IgD-negative memory B cell (primary cell): ENCODE measurements around the gene PREX1. TPM values are rescaled to one million over a fixed set of nuclear protein-coding genes. Genes with fewer than 3 reads are reported as not detected.

Experiments
- H3K27ac Mint-ChIP-seq, 3 donors: one replicate each; pipeline ENCODE4 v1.8.0; 2020 to 2022; ENCODE audit warnings: mild to moderate bottlenecking in 3 of 3, mixed read lengths in 3 of 3, moderate library complexity in 1 of 3
- H3K27me3 Mint-ChIP-seq: one replicate; pipeline ENCODE4 v1.8.0; 2021; ENCODE audit warnings: mixed read lengths
- H3K36me3 Mint-ChIP-seq: one replicate; pipeline ENCODE4 v1.8.0; 2020; ENCODE audit warnings: mild to moderate bottlenecking, mixed read lengths
- H3K4me1 Mint-ChIP-seq, 3 donors: one replicate each; pipeline ENCODE4 v1.8.0; 2020 to 2022; ENCODE audit warnings: mixed read lengths in 3 of 3, mild to moderate bottlenecking in 1 of 3
- H3K4me3 Mint-ChIP-seq, 4 donors: one replicate each; pipeline ENCODE4 v1.8.0; 2020 to 2022; ENCODE audit warnings: mild to moderate bottlenecking in 4 of 4, mixed read lengths in 4 of 4, moderate library complexity in 3 of 4
- H3K9me3 Mint-ChIP-seq, 3 donors: one replicate each; pipeline ENCODE4 v1.8.0; 2020 to 2021; ENCODE audit warnings: mixed read lengths in 3 of 3, mild to moderate bottlenecking in 1 of 3
- polyA plus RNA-seq: library from polyadenylated mRNA; unstranded; fragments of 300-500 nt; fragmentation: Illumina TruSeq; gene quantifications from one replicate; pipeline ENCODE4 v1.2.3, GENCODE V29; 2021

PREX1 gene
- polyA plus RNA-seq, 1 donor from 2014 or later, result 41.7 TPM

- peaks cover 75 to 91% (median 82%) of the 10 kb centered on the region in 3 donors for H3K4me1 Mint-ChIP-seq
- peak overlapping the region; percentile 68 to 97 (median 91) for H3K27ac Mint-ChIP-seq
- H3K9me3 Mint-ChIP-seq, result peaks cover 0 to 3% (median 0%) of the 10 kb centered on the region in 3 donors
- no peaks in the 10 kb centered on the region for H3K27me3 Mint-ChIP-seq
- peaks cover 7% of the 10 kb centered on the region for H3K36me3 Mint-ChIP-seq
- peak overlapping the region; percentile 57 to 89 (median 78) for H3K4me3 Mint-ChIP-seq
Observed at GRCh38 chr20:48716086-48716485, 111.7 kb downstream of the PREX1 start.

GRCh38 chr20:48714764-48715163 is 113.0 kb downstream of the PREX1 start:
- peaks cover 0 to 3% (median 0%) of the 10 kb centered on the region in 3 donors for H3K9me3 Mint-ChIP-seq
- H3K27me3 Mint-ChIP-seq, result no peaks in the 10 kb centered on the region
- H3K4me1 Mint-ChIP-seq, result peaks cover 64 to 85% (median 74%) of the 10 kb centered on the region in 3 donors
- H3K27ac Mint-ChIP-seq, result peak overlapping the region in 2 of 3 donors; percentile 18 to 68
- H3K4me3 Mint-ChIP-seq, result peak overlapping the region in 1 of 4 donors; percentile 14
- peaks cover 7% of the 10 kb centered on the region for H3K36me3 Mint-ChIP-seq

- H3K36me3 Mint-ChIP-seq, result peaks cover 8% of the 10 kb centered on the region
- no peaks in the 10 kb centered on the region for H3K27me3 Mint-ChIP-seq
- peak overlapping the region; percentile 66 to 94 (median 91) for H3K27ac Mint-ChIP-seq
- H3K4me3 Mint-ChIP-seq, result peak overlapping the region; percentile 24 to 94 (median 67)
- peaks cover 58 to 68% (median 63%) of the 10 kb centered on the region in 3 donors for H3K4me1 Mint-ChIP-seq
- H3K9me3 Mint-ChIP-seq, result peaks cover 0 to 3% (median 0%) of the 10 kb centered on the region in 3 donors
Observed at GRCh38 chr20:48711696-48712464, 115.9 kb downstream of the PREX1 start.

GRCh38 chr20:48711044-48711428 is 116.8 kb downstream of the PREX1 start:
- Mint-ChIP-seq H3K4me1 (peaks cover 50 to 62% (median 60%) of the 10 kb centered on the region in 3 donors), H3K36me3 (peaks cover 8% of the 10 kb centered on the region), H3K4me3 (peak overlapping the region in 1 of 4 donors; percentile 89), H3K27me3 (no peaks in the 10 kb centered on the region), H3K9me3 (peaks cover 0 to 3% (median 0%) of the 10 kb centered on the region in 3 donors), H3K27ac (peak overlapping the region in 2 of 3 donors; percentile 48 to 66)

- H3K4me3 Mint-ChIP-seq, result peak overlapping the region in 1 of 4 donors; percentile 89
- peaks cover 47 to 59% (median 57%) of the 10 kb centered on the region in 3 donors for H3K4me1 Mint-ChIP-seq
- no peaks in the 10 kb centered on the region for H3K27me3 Mint-ChIP-seq
- H3K36me3 Mint-ChIP-seq, result peaks cover 8% of the 10 kb centered on the region
- H3K9me3 Mint-ChIP-seq, result peaks cover 0 to 3% (median 0%) of the 10 kb centered on the region in 3 donors
- H3K27ac Mint-ChIP-seq, result peak overlapping the region in 1 of 3 donors; percentile 48
Observed at GRCh38 chr20:48710341-48711043, 117.3 kb downstream of the PREX1 start.

- peaks cover 0 to 3% (median 0%) of the 10 kb centered on the region in 3 donors for H3K9me3 Mint-ChIP-seq
- no peaks in the 10 kb centered on the region for H3K27me3 Mint-ChIP-seq
- H3K4me3 Mint-ChIP-seq, result no peak overlapping the region
- peaks cover 8% of the 10 kb centered on the region for H3K36me3 Mint-ChIP-seq
- peak overlapping the region in 2 of 3 donors; percentile 21 to 33 for H3K27ac Mint-ChIP-seq
- H3K4me1 Mint-ChIP-seq, result peaks cover 40 to 57% (median 52%) of the 10 kb centered on the region in 3 donors
Observed at GRCh38 chr20:48709744-48710143, 118.1 kb downstream of the PREX1 start.

- H3K36me3 Mint-ChIP-seq, result peaks cover 8% of the 10 kb centered on the region
- H3K4me3 Mint-ChIP-seq, result no peak overlapping the region
- H3K27me3 Mint-ChIP-seq, result no peaks in the 10 kb centered on the region
- H3K4me1 Mint-ChIP-seq, result peaks cover 36 to 51% (median 49%) of the 10 kb centered on the region in 3 donors
- H3K9me3 Mint-ChIP-seq, result peaks cover 0 to under 1% (median 0%) of the 10 kb centered on the region in 3 donors
- H3K27ac Mint-ChIP-seq, result peak overlapping the region in 1 of 3 donors; percentile 21
Observed at GRCh38 chr20:48709058-48709691, 118.6 kb downstream of the PREX1 start.

GRCh38 chr20:48708630-48709029 is 119.2 kb downstream of the PREX1 start:
- Mint-ChIP-seq H3K27me3 (no peaks in the 10 kb centered on the region), H3K9me3 (no peaks in the 10 kb centered on the region), H3K4me1 (peaks cover 33 to 48% (median 46%) of the 10 kb centered on the region in 3 donors), H3K4me3 (peak overlapping the region in 1 of 4 donors; percentile 79), H3K36me3 (peaks cover 8% of the 10 kb centered on the region), H3K27ac (peak overlapping the region in 1 of 3 donors; percentile 21)

GRCh38 chr20:48708116-48708515 is 119.7 kb downstream of the PREX1 start:
- H3K27me3 Mint-ChIP-seq, result no peaks in the 10 kb centered on the region
- H3K9me3 Mint-ChIP-seq, result no peaks in the 10 kb centered on the region
- H3K4me1 Mint-ChIP-seq, result peaks cover 34 to 48% (median 44%) of the 10 kb centered on the region in 3 donors
- peak overlapping the region in 1 of 4 donors; percentile 79 for H3K4me3 Mint-ChIP-seq
- peak overlapping the region in 2 of 3 donors; percentile 21 to 53 for H3K27ac Mint-ChIP-seq
- H3K36me3 Mint-ChIP-seq, result peaks cover 8% of the 10 kb centered on the region

- H3K36me3 Mint-ChIP-seq, result peaks cover 4% of the 10 kb centered on the region
- peaks cover 25 to 39% (median 33%) of the 10 kb centered on the region in 3 donors for H3K4me1 Mint-ChIP-seq
- peak overlapping the region in 2 of 3 donors; percentile 48 to 67 for H3K27ac Mint-ChIP-seq
- no peaks in the 10 kb centered on the region for H3K27me3 Mint-ChIP-seq
- H3K4me3 Mint-ChIP-seq, result peak overlapping the region in 2 of 4 donors; percentile 23 to 61
- no peaks in the 10 kb centered on the region for H3K9me3 Mint-ChIP-seq
Observed at GRCh38 chr20:48706710-48707365, 121.0 kb downstream of the PREX1 start.

GRCh38 chr20:48706116-48706656 is 121.6 kb downstream of the PREX1 start:
- Mint-ChIP-seq H3K27me3 (no peaks in the 10 kb centered on the region), H3K27ac (peak overlapping the region; percentile 43 to 67 (median 48)), H3K4me1 (peaks cover 23 to 32% (median 26%) of the 10 kb centered on the region in 3 donors), H3K4me3 (no peak overlapping the region), H3K36me3 (peaks cover 4% of the 10 kb centered on the region), H3K9me3 (no peaks in the 10 kb centered on the region)

- peaks cover 6% of the 10 kb centered on the region for H3K36me3 Mint-ChIP-seq
- peak overlapping the region in 1 of 4 donors; percentile 12 for H3K4me3 Mint-ChIP-seq
- peak overlapping the region in 1 of 3 donors; percentile 25 for H3K27ac Mint-ChIP-seq
- H3K9me3 Mint-ChIP-seq, result no peaks in the 10 kb centered on the region
- H3K4me1 Mint-ChIP-seq, result peaks cover 19 to 30% (median 21%) of the 10 kb centered on the region in 3 donors
- no peaks in the 10 kb centered on the region for H3K27me3 Mint-ChIP-seq
Observed at GRCh38 chr20:48705240-48706115, 122.3 kb downstream of the PREX1 start.

- Mint-ChIP-seq H3K27me3 (no peaks in the 10 kb centered on the region), H3K4me1 (peaks cover 17 to 28% (median 21%) of the 10 kb centered on the region in 3 donors), H3K27ac (no peak overlapping the region), H3K4me3 (no peak overlapping the region), H3K36me3 (peaks cover 7% of the 10 kb centered on the region), H3K9me3 (no peaks in the 10 kb centered on the region)
Observed at GRCh38 chr20:48704761-48705160, 123.0 kb downstream of the PREX1 start.
